Tibial artery (tissue), 4 donors: Measurements from ENCODE around the gene DUOXA1.
A peak's percentile ranks its signal among the peaks of the same experiment; 100 is the strongest.

Experiments used
- DNase-seq, 2 donors: peaks; one replicate each; pipeline ENCODE4 v3.0.0-alpha.2; 2019
- H3K27ac ChIP-seq, 2 donors: fragments of 200-600 bp; sonication (generic) in 1 of 2; 1 replicate in 1 of 2; 2 replicates in 1 of 2; pipeline ENCODE4 v1.5.1; 2018 to 2019; ENCODE audit warnings: mild to moderate bottlenecking in 1 of 2
- H3K27me3 ChIP-seq, 2 donors: fragments of 200-600 bp; sonication (generic) in 1 of 2; one replicate each; pipeline versions ENCODE4 v1.5.1 to v1.6.0; 2016 to 2019
- H3K36me3 ChIP-seq, 3 donors: fragments of 200-600 bp; sonication (generic) in 2 of 3; one replicate each; pipeline ENCODE4 v1.5.1; 2016 to 2019; ENCODE audit warnings: mild to moderate bottlenecking in 2 of 3
- H3K4me1 ChIP-seq, 4 donors: fragments of 200-600 bp; sonication (generic) in 2 of 4; 1 replicate in 3 of 4; 2 replicates in 1 of 4; pipeline ENCODE4 v1.5.1; 2016 to 2019
- H3K4me3 ChIP-seq, 2 donors: fragments of 200-600 bp; sonication (generic) in 1 of 2; 1 replicate in 1 of 2; 2 replicates in 1 of 2; pipeline ENCODE4 v1.5.1; 2018 to 2019; ENCODE audit warnings: mild to moderate bottlenecking in 2 of 2
- H3K9me3 ChIP-seq, 3 donors: fragments of 200-600 bp; sonication (generic) in 1 of 3; one replicate each; pipeline ENCODE4 v1.5.1; 2016 to 2019
- intact Hi-C: fragments of 100-400 bp; cut with DNase I; formaldehyde crosslinking; loops from one replicate; pipeline ENCODE4 v1.15.0; 2023; ENCODE audit warnings: low total_unique reads
- TF ChIP-seq, protein P1 (sequence below), 2 experiments: fragments of 200-600 bp in 1 of 2; fragments of 450-650 bp in 1 of 2; IDR thresholded peaks; one replicate each; pipeline ENCODE4 v1.5.1; 2017 to 2019; ENCODE audit warnings: antibody characterized with exemption in 2 of 2, mild to moderate bottlenecking in 1 of 2, moderate library complexity in 1 of 2

DUOXA1 gene

DNA sequence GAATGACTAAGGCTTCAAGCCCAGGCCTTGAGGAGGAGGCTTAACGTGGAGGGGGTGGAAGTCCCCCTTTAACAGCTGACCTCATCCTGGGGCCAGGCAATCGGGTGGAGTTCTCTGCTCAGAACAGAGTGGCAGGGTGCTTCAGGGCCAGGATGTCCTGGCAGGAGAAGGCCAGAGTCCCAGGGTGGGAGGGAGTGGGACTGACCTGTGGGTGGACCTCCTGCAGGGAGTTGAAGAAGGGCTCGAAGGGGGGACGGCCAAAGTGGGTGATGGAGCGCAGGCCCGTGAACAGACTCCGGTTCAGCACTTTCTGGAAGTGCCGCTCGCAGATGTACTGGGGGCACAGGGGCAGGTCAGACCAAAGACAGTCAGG, 35.3 kb downstream of the DUOXA1 start:
- Histone ChIP-seq H3K36me3 (no peaks in the 10 kb centered on the region), H3K9me3 (no peaks in the 10 kb centered on the region), H3K4me3 (no peak overlapping the region), H3K27ac (no peak overlapping the region), H3K4me1 (no peaks in the 10 kb centered on the region), H3K27me3 (no peaks in the 10 kb centered on the region)
- intact Hi-C loops = no loop called here
- TF ChIP-seq, protein P1, sequence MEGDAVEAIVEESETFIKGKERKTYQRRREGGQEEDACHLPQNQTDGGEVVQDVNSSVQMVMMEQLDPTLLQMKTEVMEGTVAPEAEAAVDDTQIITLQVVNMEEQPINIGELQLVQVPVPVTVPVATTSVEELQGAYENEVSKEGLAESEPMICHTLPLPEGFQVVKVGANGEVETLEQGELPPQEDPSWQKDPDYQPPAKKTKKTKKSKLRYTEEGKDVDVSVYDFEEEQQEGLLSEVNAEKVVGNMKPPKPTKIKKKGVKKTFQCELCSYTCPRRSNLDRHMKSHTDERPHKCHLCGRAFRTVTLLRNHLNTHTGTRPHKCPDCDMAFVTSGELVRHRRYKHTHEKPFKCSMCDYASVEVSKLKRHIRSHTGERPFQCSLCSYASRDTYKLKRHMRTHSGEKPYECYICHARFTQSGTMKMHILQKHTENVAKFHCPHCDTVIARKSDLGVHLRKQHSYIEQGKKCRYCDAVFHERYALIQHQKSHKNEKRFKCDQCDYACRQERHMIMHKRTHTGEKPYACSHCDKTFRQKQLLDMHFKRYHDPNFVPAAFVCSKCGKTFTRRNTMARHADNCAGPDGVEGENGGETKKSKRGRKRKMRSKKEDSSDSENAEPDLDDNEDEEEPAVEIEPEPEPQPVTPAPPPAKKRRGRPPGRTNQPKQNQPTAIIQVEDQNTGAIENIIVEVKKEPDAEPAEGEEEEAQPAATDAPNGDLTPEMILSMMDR (IDR thresholded peaks at IDR 0.05) = no peak
- peak in 1 of 2 donors; percentile 48 for DNase-seq

DNA sequence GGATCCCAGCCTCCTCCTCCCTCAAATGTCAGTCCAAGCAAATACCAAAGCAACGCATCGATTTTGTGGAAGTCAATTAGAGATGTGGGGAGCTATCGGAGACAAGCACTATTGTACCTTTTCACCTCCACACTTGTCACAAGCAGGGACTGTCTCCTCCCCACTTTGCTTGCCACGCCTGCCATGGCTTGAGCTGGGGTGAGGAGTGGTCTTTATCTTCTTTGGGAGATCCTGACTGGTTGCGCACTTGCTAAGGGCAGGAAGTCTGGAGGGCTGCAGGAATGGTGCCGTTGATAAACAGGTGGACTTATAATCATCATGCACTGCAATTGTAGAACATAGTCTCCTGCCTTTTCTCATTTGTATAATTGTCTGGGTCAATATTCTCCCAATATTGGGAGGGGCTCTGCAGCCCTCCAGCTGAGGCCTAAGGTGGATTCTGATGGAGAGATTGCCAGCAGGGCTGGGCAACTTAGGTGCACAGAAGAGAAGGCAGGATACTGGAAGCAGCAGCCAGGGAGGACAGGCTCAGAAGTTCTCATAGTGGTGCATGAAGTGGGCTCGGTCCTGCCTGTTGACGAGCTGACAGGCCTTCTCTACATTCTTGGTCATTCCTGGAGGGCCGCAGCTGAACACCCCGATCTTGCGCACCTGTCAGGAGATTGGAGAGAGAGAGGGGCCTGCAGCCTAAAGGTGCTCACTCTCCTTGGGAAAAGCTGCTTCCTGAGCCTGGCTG, 35.9 kb downstream of the DUOXA1 start:
- intact Hi-C loops = no loop called here
- Histone ChIP-seq H3K36me3 (no peaks in the 10 kb centered on the region), H3K27ac (no peak overlapping the region), H3K9me3 (no peaks in the 10 kb centered on the region), H3K27me3 (no peaks in the 10 kb centered on the region), H3K4me3 (no peak overlapping the region), H3K4me1 (no peaks in the 10 kb centered on the region)
- DNase-seq = peak in 1 of 2 donors; percentile 15
- TF ChIP-seq, protein P1 (IDR thresholded peaks at IDR 0.05) = no peak

DNA sequence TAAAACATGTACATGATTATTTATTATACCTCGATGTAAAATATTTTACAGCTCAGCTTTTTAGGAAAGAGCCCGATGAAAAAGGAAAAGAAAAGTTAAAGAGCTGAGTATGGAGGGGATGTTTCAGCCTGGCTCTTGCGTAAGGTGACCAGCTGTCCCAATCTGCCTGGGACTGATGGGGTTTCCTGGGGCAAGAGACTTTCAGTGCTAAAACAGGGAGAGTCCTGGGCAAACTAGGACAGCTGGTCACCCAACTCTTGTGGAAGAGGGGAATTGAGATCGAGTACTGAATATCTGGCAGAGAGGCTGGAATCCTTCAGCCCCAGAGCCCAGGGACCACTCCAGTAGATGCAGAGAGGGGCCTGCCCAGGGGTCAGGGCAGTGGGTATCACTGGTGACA, 36.7 kb downstream of the DUOXA1 start:
- Histone ChIP-seq H3K9me3 (no peaks in the 10 kb centered on the region), H3K27me3 (no peaks in the 10 kb centered on the region), H3K4me3 (no peak overlapping the region), H3K36me3 (no peaks in the 10 kb centered on the region), H3K4me1 (no peaks in the 10 kb centered on the region), H3K27ac (no peak overlapping the region)
- DNase-seq = peak in 1 of 2 donors; percentile 20
- intact Hi-C loops = no loop called here
- TF ChIP-seq, protein P1 (IDR thresholded peaks at IDR 0.05) = no peak

DNA sequence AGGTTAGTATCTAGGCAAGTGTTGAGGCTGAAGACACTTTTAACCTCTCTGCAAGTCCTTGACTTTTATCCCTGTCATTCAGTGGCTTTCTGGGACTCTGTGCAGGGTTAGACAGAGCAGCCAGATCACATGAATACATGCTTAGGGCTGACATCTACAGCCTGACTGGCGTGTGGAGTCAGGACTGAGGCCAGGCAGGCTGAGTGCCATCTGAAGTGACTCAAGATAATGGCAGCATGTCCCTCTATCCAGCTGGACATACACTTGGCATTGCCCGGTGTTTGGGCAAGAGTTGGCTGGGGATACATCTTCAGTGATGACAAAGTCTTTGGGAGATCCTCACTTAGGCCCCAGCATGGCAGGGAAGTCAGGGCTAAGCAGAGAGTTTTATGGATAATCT, 38.1 kb downstream of the DUOXA1 start:
- TF ChIP-seq, protein P1 (IDR thresholded peaks at IDR 0.05) = no peak
- no peaks in the 10 kb centered on the region for H3K9me3 ChIP-seq
- intact Hi-C loops = no loop called here
- H3K36me3 ChIP-seq = no peaks in the 10 kb centered on the region
- DNase-seq = peak in 1 of 2 donors; percentile 19
- H3K4me3 ChIP-seq = no peak overlapping the region
- H3K27ac ChIP-seq = no peak overlapping the region
- H3K27me3 ChIP-seq = no peaks in the 10 kb centered on the region
- no peaks in the 10 kb centered on the region for H3K4me1 ChIP-seq

DNA sequence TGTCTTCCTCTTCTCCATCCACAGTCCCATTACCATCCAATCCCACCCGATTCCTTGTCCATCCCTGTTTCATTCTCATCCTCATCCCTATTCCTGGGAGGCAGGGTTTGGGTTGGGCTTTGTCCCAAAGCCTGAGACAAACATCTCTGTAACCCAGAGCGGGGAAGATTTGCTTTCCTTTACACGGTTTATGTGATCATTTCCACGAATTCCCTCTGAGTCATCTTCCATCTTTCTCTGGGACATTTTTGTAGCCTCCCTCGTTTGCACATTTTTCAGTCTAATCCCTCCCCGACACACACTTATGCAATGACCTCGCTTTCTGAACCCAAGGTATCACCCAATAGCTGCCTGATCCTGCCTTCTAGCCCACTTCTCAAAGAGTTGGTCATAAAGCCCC, 38.5 kb downstream of the DUOXA1 start:
- no peaks in the 10 kb centered on the region for H3K4me1 ChIP-seq
- DNase-seq = peak in 1 of 2 donors; percentile 9
- H3K4me3 ChIP-seq = no peak overlapping the region

More for the DNA sequence above, 38.5 kb downstream of the DUOXA1 start:
- H3K36me3 ChIP-seq = no peaks in the 10 kb centered on the region
- no peak overlapping the region for H3K27ac ChIP-seq
- H3K9me3 ChIP-seq = no peaks in the 10 kb centered on the region
- TF ChIP-seq, protein P1 (IDR thresholded peaks at IDR 0.05) = no peak
- H3K27me3 ChIP-seq = no peaks in the 10 kb centered on the region
- intact Hi-C loops = no loop called here
